Neural cell (in vitro differentiated cells): ENCODE data around the gene FTCDNL1. TPM values are rescaled to one million over a fixed set of nuclear protein-coding genes. Genes with fewer than 3 reads are reported as not detected.

Source experiments
- H2AFZ ChIP-seq: fragments of 200-600, 300-800 bp; sonication (generic), shearing (Covaris generic); 2 replicates; pipeline ENCODE4 v1.6.0; 2014; ENCODE audit warnings: low read depth, mild to moderate bottlenecking, antibody characterized with exemption, low read length, moderate library complexity
- H3F3A ChIP-seq: fragments of 200-600 bp; shearing (Covaris generic); 2 replicates; pipeline ENCODE4 v1.6.1; 2016; ENCODE audit warnings: mild to moderate bottlenecking, moderate library complexity, mixed read lengths, antibody characterized with exemption, low read length; ENCODE audit not compliant: insufficient read depth, poor library complexity, severe bottlenecking
- H3K27ac ChIP-seq: fragments of 200-600, 300-800 bp; sonication (generic), shearing (Covaris generic); 2 replicates; pipeline ENCODE4 v1.5.1; 2014; ENCODE audit warnings: mild to moderate bottlenecking, low read length, moderate library complexity
- H3K27me3 ChIP-seq: fragments of 300-800, 200-600 bp; sonication (generic), shearing (Covaris generic); 2 replicates; pipeline ENCODE4 v1.6.0; 2014; ENCODE audit warnings: mild to moderate bottlenecking, low read depth, low read length, moderate library complexity; ENCODE audit not compliant: insufficient read depth
- H3K36me3 ChIP-seq: fragments of 300-800, 200-600 bp; sonication (generic), shearing (Covaris generic); 2 replicates; pipeline ENCODE4 v1.5.1; 2014; ENCODE audit warnings: mild to moderate bottlenecking, antibody characterized with exemption, low read length, moderate library complexity; ENCODE audit not compliant: insufficient read depth
- H3K4me2 ChIP-seq: fragments of 300-800, 200-600 bp; sonication (generic), shearing (Covaris generic); 2 replicates; pipeline ENCODE4 v1.6.0; 2014; ENCODE audit warnings: mild to moderate bottlenecking, low read length
- H3K4me3 ChIP-seq: fragments of 300-800, 200-600 bp; sonication (generic), shearing (Covaris generic); 2 replicates; pipeline ENCODE4 v1.5.1; 2014; ENCODE audit warnings: mild to moderate bottlenecking, low read length, moderate library complexity
- H3K79me2 ChIP-seq: fragments of 200-600 bp; shearing (Covaris generic); replicated peaks from 2 replicates; pipeline ENCODE4 v1.6.0; 2014; ENCODE audit warnings: mild to moderate bottlenecking, low read length, moderate library complexity; ENCODE audit not compliant: insufficient read depth
- H3K9ac ChIP-seq: fragments of 300-800, 200-600 bp; sonication (generic), shearing (Covaris generic); 2 replicates; pipeline ENCODE4 v1.6.1; 2016; ENCODE audit warnings: mild to moderate bottlenecking, low read length, mixed read lengths
- H3K9me2 ChIP-seq: fragments of 200-600 bp; shearing (Covaris generic); 2 replicates; pipeline ENCODE4 v1.6.1; 2016; ENCODE audit warnings: mild to moderate bottlenecking, low read length, mixed read lengths; ENCODE audit not compliant: insufficient read depth
- H3K9me3 ChIP-seq: fragments of 200-600, 300-800 bp; sonication (generic), shearing (Covaris generic); 2 replicates; pipeline ENCODE4 v1.6.1; 2016; ENCODE audit warnings: mild to moderate bottlenecking, mixed run types, low read length, moderate library complexity, mixed read lengths
- H4K20me1 ChIP-seq: fragments of 200-600 bp; shearing (Covaris generic); 2 replicates; pipeline ENCODE4 v1.6.1; 2016; ENCODE audit warnings: mild to moderate bottlenecking, mixed run types; ENCODE audit not compliant: insufficient read depth
- CTCF ChIP-seq: fragments of 450-650 bp; IDR thresholded peaks from 2 replicates; pipeline ENCODE4 v1.5.1; 2014; ENCODE audit warnings: antibody characterized with exemption, mild to moderate bottlenecking, moderate library complexity; ENCODE audit not compliant: poor library complexity, severe bottlenecking
- EP300 ChIP-seq: fragments of 450-650 bp; conservative IDR thresholded peaks from 2 replicates; pipeline ENCODE4 v1.6.1; 2014; ENCODE audit warnings: antibody characterized with exemption, mild to moderate bottlenecking, moderate library complexity; ENCODE audit not compliant: poor library complexity, severe bottlenecking
- EZH2 ChIP-seq: fragments of 200-600, 300-800 bp; shearing (Covaris generic), sonication (generic); IDR thresholded peaks from 2 replicates; pipeline ENCODE4 v1.6.1; 2014; ENCODE audit warnings: antibody characterized with exemption, low read length, borderline replicate concordance, mild to moderate bottlenecking; ENCODE audit not compliant: insufficient read depth, poor library complexity, severe bottlenecking
- MXI1 ChIP-seq: fragments of 450-650 bp; conservative IDR thresholded peaks from 2 replicates; pipeline ENCODE4 v1.6.1; 2014; ENCODE audit warnings: antibody characterized with exemption, mild to moderate bottlenecking; ENCODE audit not compliant: poor library complexity, severe bottlenecking
- POLR2AphosphoS5 ChIP-seq: IDR thresholded peaks from 2 replicates; pipeline ENCODE4 v1.6.1; 2012
- RAD21 ChIP-seq: fragments of 450-650 bp; conservative IDR thresholded peaks from 2 replicates; pipeline ENCODE4 v1.6.1; 2014; ENCODE audit warnings: antibody characterized with exemption, mild to moderate bottlenecking, moderate library complexity
- REST ChIP-seq: IDR thresholded peaks from 2 replicates; pipeline ENCODE4 v1.6.1; 2012; ENCODE audit warnings: borderline replicate concordance
- SMC3 ChIP-seq: fragments of 450-650 bp; conservative IDR thresholded peaks from 2 replicates; pipeline ENCODE4 v1.6.1; 2014; ENCODE audit warnings: antibody characterized with exemption, mild to moderate bottlenecking, moderate library complexity; ENCODE audit not compliant: poor library complexity
- TAF1 ChIP-seq: IDR thresholded peaks from 2 replicates; pipeline ENCODE4 v1.6.1; 2012; ENCODE audit warnings: low read depth
- polyA plus RNA-seq: library from polyadenylated mRNA; depleted of rRNA; stranded (reverse); fragments of >200 nt; gene quantifications from 2 replicates; pipeline ENCODE4 v1.2.3, GENCODE V29; 2014

Gene FTCDNL1
- polyA plus RNA-seq, 1 donor from 2014 or later, result not detected

- H4K20me1 ChIP-seq, result no peaks in the 10 kb centered on the region
- TF ChIP-seq REST (no peak), EZH2 (no peak), TAF1 (no peak), POLR2AphosphoS5 (no peak), SMC3 (no peak), MXI1 (no peak), EP300 (no peak), CTCF (no peak), RAD21 (no peak)
- H3K36me3 ChIP-seq, result no peaks in the 10 kb centered on the region
- no peak overlapping the region for H3K9ac ChIP-seq
- no peak overlapping the region for H3K27ac ChIP-seq
- no peak overlapping the region for H3K4me2 ChIP-seq
- no peaks in the 10 kb centered on the region for H3K79me2 ChIP-seq
- H3K9me3 ChIP-seq, result no peaks in the 10 kb centered on the region
- H3K4me3 ChIP-seq, result no peak overlapping the region
- H3F3A ChIP-seq, result no peaks in the 10 kb centered on the region
- no peaks in the 10 kb centered on the region for H3K27me3 ChIP-seq
- H3K9me2 ChIP-seq, result no peaks in the 10 kb centered on the region
- H2AFZ ChIP-seq, result no peak overlapping the region
Measured at GRCh38 chr2:199778655-199779054, 72.3 kb downstream of the FTCDNL1 start.

DNA sequence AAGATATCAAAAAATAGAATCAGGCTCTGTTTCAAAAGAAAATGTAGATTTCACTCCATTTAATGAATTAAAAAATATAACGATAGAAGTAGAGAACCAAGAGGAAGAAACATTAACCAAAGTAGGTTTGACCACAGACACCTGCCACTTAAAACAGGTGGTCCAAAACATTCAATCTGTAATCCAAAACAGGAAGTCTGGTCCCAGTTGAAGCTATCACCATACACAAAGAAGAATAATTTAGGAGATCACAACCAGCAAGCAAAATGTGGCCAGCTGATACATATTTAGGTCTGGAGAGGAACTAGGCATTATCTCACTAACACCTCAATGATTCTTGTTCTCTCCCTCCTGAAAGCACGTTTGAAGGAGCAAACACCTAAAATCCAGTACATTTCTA, 73.1 kb downstream of the FTCDNL1 start:
- H4K20me1 ChIP-seq, result no peaks in the 10 kb centered on the region
- H3K27ac ChIP-seq, result no peak overlapping the region
- no peaks in the 10 kb centered on the region for H3K9me3 ChIP-seq
- no peak overlapping the region for H3K4me2 ChIP-seq
- H3K79me2 ChIP-seq, result no peaks in the 10 kb centered on the region
- no peak overlapping the region for H3K9ac ChIP-seq
- H3K9me2 ChIP-seq, result no peaks in the 10 kb centered on the region
- no peaks in the 10 kb centered on the region for H3F3A ChIP-seq
- H3K4me3 ChIP-seq, result no peak overlapping the region
- TF ChIP-seq CTCF, result no peak
- TF ChIP-seq EZH2, result no peak
- no peak for TF ChIP-seq TAF1
- TF ChIP-seq POLR2AphosphoS5, result no peak
- no peak for TF ChIP-seq RAD21
- no peak for TF ChIP-seq REST
- TF ChIP-seq EP300, result no peak
- no peak for TF ChIP-seq MXI1
- TF ChIP-seq SMC3, result no peak
- no peaks in the 10 kb centered on the region for H3K36me3 ChIP-seq
- H2AFZ ChIP-seq, result no peak overlapping the region
- H3K27me3 ChIP-seq, result no peaks in the 10 kb centered on the region
